Type B pancreatic cell (in vitro differentiated cells): ENCODE data around the gene GSTCD. TPM values are rescaled to one million over a fixed set of nuclear protein-coding genes. Genes with fewer than 3 reads are reported as not detected.

ENCODE experiments used
- DNase-seq: peaks from one replicate; pipeline ENCODE4 v3.0.0; 2021; ENCODE audit warnings: mixed read lengths; ENCODE audit not compliant: unreplicated experiment; ENCODE audit errors: extremely low spot score
- H3K27ac Mint-ChIP-seq: 2 replicates; pipeline ENCODE4 v1.8.0; 2021; ENCODE audit warnings: mild to moderate bottlenecking, mixed read lengths
- H3K27me3 Mint-ChIP-seq: 2 replicates; pipeline ENCODE4 v1.8.0; 2021; ENCODE audit warnings: mixed read lengths
- H3K36me3 Mint-ChIP-seq: 2 replicates; pipeline ENCODE4 v1.8.0; 2021; ENCODE audit warnings: mixed read lengths
- H3K4me1 Mint-ChIP-seq: one replicate; pipeline ENCODE4 v1.8.0; 2021; ENCODE audit warnings: mixed read lengths; ENCODE audit not compliant: unreplicated experiment
- H3K4me3 Mint-ChIP-seq: 2 replicates; pipeline ENCODE4 v1.8.0; 2021; ENCODE audit warnings: mild to moderate bottlenecking, mixed read lengths
- H3K9me3 Mint-ChIP-seq: 2 replicates; pipeline ENCODE4 v1.8.0; 2021; ENCODE audit warnings: mixed read lengths
- CTCF ChIP-seq: fragments of 200-600 bp; sonication (generic); conservative IDR thresholded peaks from 2 replicates; pipeline ENCODE4 v1.5.0; 2021; ENCODE audit warnings: antibody characterized with exemption, mild to moderate bottlenecking
- total RNA-seq: library from RNA; stranded (reverse); gene quantifications from 2 replicates; pipeline ENCODE4 v1.2.1, GENCODE V29; 2021; ENCODE audit warnings: low replicate concordance

The GSTCD gene
- total RNA-seq, 1 donor from 2014 or later = 23.3 TPM

- Mint-ChIP-seq H3K4me3 (no peak overlapping the region), H3K36me3 (peaks cover 4% of the 10 kb centered on the region), H3K27me3 (no peaks in the 10 kb centered on the region), H3K4me1 (no peaks in the 10 kb centered on the region), H3K27ac (no peak overlapping the region), H3K9me3 (peaks cover 4% of the 10 kb centered on the region)
- DNase-seq = no peak
- no peak for TF ChIP-seq CTCF
These were observed 71.6 kb downstream of the GSTCD start for GRCh38 chr4:105780176-105780575.

GRCh38 chr4:105784761-105785160 lies 76.2 kb downstream of the GSTCD start:
- no peak for TF ChIP-seq CTCF
- no peak overlapping the region for H3K4me3 Mint-ChIP-seq
- no peaks in the 10 kb centered on the region for H3K27me3 Mint-ChIP-seq
- H3K9me3 Mint-ChIP-seq = no peaks in the 10 kb centered on the region
- no peak for DNase-seq
- no peak overlapping the region for H3K27ac Mint-ChIP-seq
- H3K36me3 Mint-ChIP-seq = no peaks in the 10 kb centered on the region
- no peaks in the 10 kb centered on the region for H3K4me1 Mint-ChIP-seq

- Mint-ChIP-seq H3K9me3 (no peaks in the 10 kb centered on the region), H3K36me3 (no peaks in the 10 kb centered on the region), H3K4me1 (no peaks in the 10 kb centered on the region), H3K4me3 (no peak overlapping the region), H3K27me3 (no peaks in the 10 kb centered on the region), H3K27ac (no peak overlapping the region)
- no peak for DNase-seq
- TF ChIP-seq CTCF = no peak
These were observed 77.2 kb downstream of the GSTCD start for GRCh38 chr4:105785792-105786191.

GRCh38 chr4:105786748-105787147 lies 78.2 kb downstream of the GSTCD start:
- Mint-ChIP-seq H3K4me3 (no peak overlapping the region), H3K36me3 (no peaks in the 10 kb centered on the region), H3K4me1 (no peaks in the 10 kb centered on the region), H3K27me3 (no peaks in the 10 kb centered on the region), H3K27ac (no peak overlapping the region), H3K9me3 (no peaks in the 10 kb centered on the region)
- no peak for DNase-seq
- TF ChIP-seq CTCF = no peak

- no peaks in the 10 kb centered on the region for H3K27me3 Mint-ChIP-seq
- DNase-seq = no peak
- H3K4me3 Mint-ChIP-seq = no peak overlapping the region
- no peaks in the 10 kb centered on the region for H3K9me3 Mint-ChIP-seq
- no peak overlapping the region for H3K27ac Mint-ChIP-seq
- H3K36me3 Mint-ChIP-seq = peaks cover 17% of the 10 kb centered on the region
- H3K4me1 Mint-ChIP-seq = no peaks in the 10 kb centered on the region
- TF ChIP-seq CTCF = no peak
These were observed 88.6 kb downstream of the GSTCD start for GRCh38 chr4:105797225-105797624.

- Mint-ChIP-seq H3K27me3 (no peaks in the 10 kb centered on the region), H3K4me3 (no peak overlapping the region), H3K4me1 (peaks cover 12% of the 10 kb centered on the region), H3K36me3 (no peaks in the 10 kb centered on the region), H3K27ac (no peak overlapping the region), H3K9me3 (no peaks in the 10 kb centered on the region)
- no peak for TF ChIP-seq CTCF
- no peak for DNase-seq
These were observed 97.0 kb downstream of the GSTCD start for GRCh38 chr4:105805501-105806120.
